K562 (cell line): ENCODE data around the gene PTOV1. TPM values are rescaled to one million over a fixed set of nuclear protein-coding genes. Genes with fewer than 3 reads are reported as not detected.

Source experiments
- ATAC-seq: fragments of 200-7000 bp; cut with Tn5 transposase; 3 replicates; pipeline ENCODE4 v1.9.1; 2020; ENCODE audit warnings: moderate library complexity
- BruUV-seq: library from RNA; stranded (reverse); fragments of 400-500 nt; replicated peaks from 2 replicates; lab custom pipeline; 2021; lab: Mats Ljungman, UMichigan
- CTCF ChIA-PET: fragments of 300-600 bp; formaldehyde crosslinking; extraction: SDS; loops from one replicate; lab custom pipeline; 2021; ENCODE audit warnings: low intra/inter-chr PET ratio; lab: Yijun Ruan, JAX
- POLR2A ChIA-PET: fragments of 300-600, 350-650 bp; sonication (Branson Sonifier 250); formaldehyde crosslinking; extraction: SDS; loops from one replicate; lab custom pipeline; 2021; ENCODE audit warnings: antibody characterized with exemption, inconsistent platforms; lab: Yijun Ruan, JAX
- DNase-seq, 4 experiments: peaks; one replicate each; pipeline versions ENCODE4 v3.0.0 to v3.0.0-alpha.2; 2011 to 2018; ENCODE audit warnings: low spot score in 3 of 4, mixed read lengths in 3 of 4; ENCODE audit errors: extremely low read depth in 1 of 4
- FAIRE-seq: peaks from 2 replicates; lab custom pipeline; 2011; peaks lifted over from hg19 to GRCh38; lab: Jason Lieb, UNC
- H2AFZ ChIP-seq: 2 replicates; pipeline ENCODE4 v1.6.0; 2011; ENCODE audit warnings: low read depth, low read length, control low read depth, inconsistent platforms
- H3K27ac ChIP-seq: fragments of 200-600 bp; 3 replicates; pipeline ENCODE4 v1.8.0; 2011; ENCODE audit warnings: low read depth, mild to moderate bottlenecking, control low read depth, inconsistent platforms, low read length, moderate library complexity, mixed read lengths; ENCODE audit errors: extremely low read depth
- H3K27me3 ChIP-seq, 2 experiments: fragments of 300-600 bp in 1 of 2; 2 replicates in 1 of 2; 3 replicates in 1 of 2; pipeline versions ENCODE4 v1.6.0 to v1.8.0; 2011; ENCODE audit warnings: inconsistent platforms in 2 of 2, low read length in 2 of 2, mild to moderate bottlenecking in 1 of 2, mixed read lengths in 1 of 2, moderate library complexity in 1 of 2; ENCODE audit not compliant: control insufficient read depth in 2 of 2, insufficient read depth in 2 of 2
- H3K36me3 ChIP-seq: fragments of 300-600 bp; 3 replicates; pipeline ENCODE4 v1.8.0; 2011; ENCODE audit warnings: mild to moderate bottlenecking, low read length, inconsistent platforms; ENCODE audit not compliant: control insufficient read depth, insufficient read depth
- H3K4me1 ChIP-seq, 2 experiments: fragments of 200-600 bp in 1 of 2; replicated peaks in 1 of 2; 2 replicates in 1 of 2; 3 replicates in 1 of 2; pipeline versions ENCODE4 v1.5.1 to v1.8.0; 2011; ENCODE audit warnings: inconsistent platforms in 2 of 2, low read length in 2 of 2, mild to moderate bottlenecking in 1 of 2, mixed read lengths in 1 of 2, moderate library complexity in 1 of 2; ENCODE audit not compliant: control insufficient read depth in 2 of 2, insufficient read depth in 2 of 2
- H3K4me2 ChIP-seq: 2 replicates; pipeline ENCODE4 v1.6.1; 2011; ENCODE audit warnings: low read length, control low read depth, inconsistent platforms, mixed read lengths; ENCODE audit not compliant: insufficient read depth
- H3K4me3 ChIP-seq: fragments of 200-600 bp; sonication (generic), shearing (Covaris generic); 2 replicates; pipeline ENCODE4 v1.5.1; 2016; ENCODE audit warnings: control low read depth, inconsistent platforms
- H3K79me2 ChIP-seq: fragments of 200-600 bp; 3 replicates; pipeline ENCODE4 v1.8.0; 2011; ENCODE audit warnings: low read length, inconsistent platforms; ENCODE audit not compliant: control insufficient read depth, insufficient read depth
- H3K9ac ChIP-seq, 2 experiments: 2 replicates each; pipeline versions ENCODE4 v1.6.0 to v1.6.1; 2011; ENCODE audit warnings: low read depth in 2 of 2, low read length in 2 of 2, control low read depth in 1 of 2, inconsistent platforms in 1 of 2, mild to moderate bottlenecking in 1 of 2, mixed read lengths in 1 of 2; ENCODE audit not compliant: insufficient read depth in 1 of 2
- H3K9me1 ChIP-seq: one replicate; pipeline ENCODE4 v1.6.0; 2011; ENCODE audit warnings: inconsistent platforms, mild to moderate bottlenecking, low read length, moderate library complexity; ENCODE audit not compliant: control insufficient read depth, insufficient read depth
- H3K9me3 ChIP-seq: replicated peaks from 2 replicates; pipeline ENCODE4 v1.5.1; 2011; ENCODE audit warnings: low read depth, low read length, inconsistent platforms; ENCODE audit not compliant: control insufficient read depth, insufficient read depth
- H4K20me1 ChIP-seq: replicated peaks from 2 replicates; pipeline ENCODE4 v1.6.1; 2011; ENCODE audit warnings: low read length, inconsistent platforms, mixed read lengths; ENCODE audit not compliant: control insufficient read depth, insufficient read depth
- ARID4B ChIP-seq: sonication (generic); formaldehyde crosslinking; IDR thresholded peaks from 2 replicates; pipeline ENCODE4 v1.8.0; 2022; ENCODE audit warnings: mild to moderate bottlenecking, missing genetic modification reagents
- GMEB1 ChIP-seq: fragments of 250-450 bp; sonication (Bioruptor Pico); IDR thresholded peaks from 2 replicates; pipeline ENCODE4 v1.4.0; 2020; ENCODE audit warnings: mild to moderate bottlenecking
- RBFOX2 ChIP-seq: fragments of 200-400 bp; formaldehyde crosslinking; IDR thresholded peaks from 2 replicates; pipeline ENCODE4 v1.6.1; 2017; ENCODE audit warnings: low read depth, mild to moderate bottlenecking, low read length, moderate library complexity
- RCOR1 ChIP-seq, 2 experiments: IDR thresholded peaks; 2 replicates each; pipeline ENCODE4 v1.6.1; 2012; ENCODE audit warnings: low read depth in 2 of 2, low read length in 2 of 2, borderline replicate concordance in 1 of 2, improper control_type of control experiment in 1 of 2
- WGBS: fragments of 100-300 bp; shearing (Covaris generic); methylation state at CpG from one replicate; pipeline ENCODE4 v1.1.6; 2016; ENCODE audit warnings: low coverage, mixed read lengths; ENCODE audit not compliant: insufficient coverage; ENCODE audit errors: missing lambda C conversion rate; 5-methylcytosine and 5-hydroxymethylcytosine counted together
- in situ Hi-C: fragments of 300-500 bp; cut with MboI; formaldehyde crosslinking; loops from 4 replicates; pipeline ENCODE4 v1.15.0; 2018; ENCODE audit warnings: inconsistent platforms, mixed read lengths
- intact Hi-C: fragments of 100-400 bp; cut with micrococcal nuclease; formaldehyde crosslinking; loops from 2 replicates; pipeline ENCODE4 v1.14.2; 2022
- polyA plus RNA-seq, 8 experiments: library from polyadenylated mRNA; depleted of rRNA in 4 of 8; stranded (reverse) in 5 of 8; unstranded in 3 of 8; fragments of >200 nt; fragmentation: Nextera tagmentation in 2 of 8; fragmentation: Illumina TruSeq in 1 of 8; extraction: Ambion mirVana in 2 of 8; extraction: Trizol in 1 of 8; gene quantifications; 2 replicates each; pipeline versions ENCODE4 v1.2.1 to v1.2.3, GENCODE V29; 2011 to 2014; ENCODE audit warnings: inconsistent platforms in 1 of 8, missing spikeins in 1 of 8
- total RNA-seq, 7 experiments: library from RNA; depleted of rRNA in 6 of 7; stranded (reverse); fragments of >200 nt in 6 of 7; fragmentation: Illumina TruSeq in 2 of 7; extraction: Trizol in 2 of 7; gene quantifications; 2 replicates each; pipeline versions ENCODE4 v1.2.1 to v1.2.3, GENCODE V29; 2011 to 2021; ENCODE audit warnings: low replicate concordance in 1 of 7
- TF ChIP-seq, protein P1 (sequence below): fragments of 200-800 bp; sonication (Bioruptor generic); IDR thresholded peaks from 2 replicates; pipeline ENCODE4 v1.6.1; 2017; ENCODE audit warnings: missing genetic modification characterization, missing compliant biosample characterization

The PTOV1 gene
- total and polyA plus RNA-seq, 9 of the 15 experiments (the other 6 are each of a cell fraction or from before 2014, with no cell fraction given), result 4.9 to 169 (median 43.5) TPM

- TF ChIP-seq ARID4B (CRISPR knock-in tag) (no peak), RCOR1 (IDR thresholded peaks at IDR 0.05; ENCODE audit: borderline replicate concordance in 1 of 2, low read depth in 2 of 2, low read length in 2 of 2) (no peak)
Observed at GRCh38 chr19:49883094-49883493, 32.1 kb downstream of the PTOV1 start (continued).

GRCh38 chr19:49884109-49884508, 33.1 kb downstream of the PTOV1 start:
- Histone ChIP-seq H4K20me1 (no peaks in the 10 kb centered on the region), H3K9ac (0 out of 4 replicates have a peak overlapping the region, but pooled peaks of 1 of the 2 experiments have one; percentile 77), H3K27me3 (no peaks in the 10 kb centered on the region), H3K36me3 (peaks cover 55% of the 10 kb centered on the region), H2AFZ (no peak overlapping the region), H3K4me1 (peaks cover 6 to 60% of the 10 kb centered on the region in 2 experiments; a peak in 3 of 5 replicates), H3K9me3 (no peaks in the 10 kb centered on the region), H3K27ac (no peak overlapping the region), H3K9me1 (no peaks in the 10 kb centered on the region), H3K79me2 (no peaks in the 10 kb centered on the region), H3K4me2 (no peak overlapping the region), H3K4me3 (no peak overlapping the region)
- in situ Hi-C loops, result no loop called here
- ChIA-PET POLR2A (interaction anchor here (0.6 kb wide), 1 partner anchor 26 kb away, joined by 3 read pairs; no protein-coding TSS in a partner anchor), CTCF (no interaction called here)
- no peak for TF ChIP-seq GMEB1 (CRISPR knock-in tag)
- TF ChIP-seq, protein P1, sequence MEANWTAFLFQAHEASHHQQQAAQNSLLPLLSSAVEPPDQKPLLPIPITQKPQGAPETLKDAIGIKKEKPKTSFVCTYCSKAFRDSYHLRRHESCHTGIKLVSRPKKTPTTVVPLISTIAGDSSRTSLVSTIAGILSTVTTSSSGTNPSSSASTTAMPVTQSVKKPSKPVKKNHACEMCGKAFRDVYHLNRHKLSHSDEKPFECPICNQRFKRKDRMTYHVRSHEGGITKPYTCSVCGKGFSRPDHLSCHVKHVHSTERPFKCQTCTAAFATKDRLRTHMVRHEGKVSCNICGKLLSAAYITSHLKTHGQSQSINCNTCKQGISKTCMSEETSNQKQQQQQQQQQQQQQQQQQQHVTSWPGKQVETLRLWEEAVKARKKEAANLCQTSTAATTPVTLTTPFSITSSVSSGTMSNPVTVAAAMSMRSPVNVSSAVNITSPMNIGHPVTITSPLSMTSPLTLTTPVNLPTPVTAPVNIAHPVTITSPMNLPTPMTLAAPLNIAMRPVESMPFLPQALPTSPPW, result no peak
- TF ChIP-seq RBFOX2, result peak; percentile 27; the same call in 1 of the 2 replicates
- no TSS peak for BruUV-seq
- ATAC-seq, result no peak
- no peak for FAIRE-seq
- WGBS, result 90% methylated on average over 18 of the region's 18 CpGs
- intact Hi-C loops, result no loop called here
- DNase-seq, result no peak
